HepG2 (cell line): ENCODE measurements around the gene FRK. TPM values are rescaled to one million over a fixed set of nuclear protein-coding genes. Genes with fewer than 3 reads are reported as not detected.

Source experiments
- ATAC-seq: fragments of 200-7000 bp; cut with Tn5 transposase; 3 replicates; pipeline ENCODE4 v1.9.1; 2020; ENCODE audit warnings: mild to moderate bottlenecking, moderate library complexity
- BruUV-seq: library from RNA; stranded (reverse); fragments of 400-500 nt; replicated peaks from 2 replicates; lab custom pipeline; 2021; lab: Mats Ljungman, UMichigan
- CTCF ChIA-PET: fragments of 300-600 bp; formaldehyde crosslinking; extraction: SDS; loops from one replicate; lab custom pipeline; 2021; ENCODE audit warnings: low total read pairs, inconsistent platforms, low intra/inter-chr PET ratio; lab: Yijun Ruan, JAX
- POLR2A ChIA-PET: fragments of 350-600 bp; sonication (Branson Sonifier 250); formaldehyde crosslinking; loops from one replicate; lab custom pipeline; 2020; ENCODE audit warnings: antibody characterized with exemption, inconsistent platforms; lab: Yijun Ruan, JAX
- DNase-seq: peaks from one replicate; pipeline ENCODE4 v3.0.0-alpha.2; 2015; ENCODE audit warnings: low spot score
- FAIRE-seq: peaks from 3 replicates; lab custom pipeline; 2011; peaks lifted over from hg19 to GRCh38; lab: Jason Lieb, UNC
- H2AFZ ChIP-seq: one replicate; pipeline ENCODE4 v1.6.1; 2011; ENCODE audit warnings: low read length, inconsistent platforms
- H3K27ac ChIP-seq: fragments of 300-600 bp; 3 replicates; pipeline ENCODE4 v1.8.0; 2011; ENCODE audit warnings: mixed run types, mild to moderate bottlenecking, mixed read lengths, low read length, inconsistent platforms; ENCODE audit not compliant: insufficient read depth; ENCODE audit errors: extremely low read length
- H3K27me3 ChIP-seq, 2 experiments: fragments of 200-600 bp in 1 of 2; 2 replicates in 1 of 2; 3 replicates in 1 of 2; pipeline versions ENCODE4 v1.6.0 to v1.8.0; 2011; ENCODE audit warnings: low read length in 2 of 2, mild to moderate bottlenecking in 2 of 2, moderate library complexity in 2 of 2, inconsistent platforms in 1 of 2; ENCODE audit not compliant: insufficient read depth in 2 of 2, control insufficient read depth in 1 of 2
- H3K36me3 ChIP-seq, 2 experiments: fragments of 200-600 bp in 1 of 2; replicated peaks in 1 of 2; 2 replicates in 1 of 2; 3 replicates in 1 of 2; pipeline versions ENCODE4 v1.5.1 to v1.8.0; 2011; ENCODE audit warnings: low read length in 2 of 2, inconsistent platforms in 1 of 2; ENCODE audit not compliant: insufficient read depth in 2 of 2, control insufficient read depth in 1 of 2
- H3K4me1 ChIP-seq: 2 replicates; pipeline ENCODE4 v1.5.1; 2012; ENCODE audit warnings: low read length, inconsistent platforms; ENCODE audit not compliant: insufficient read depth
- H3K4me2 ChIP-seq: 2 replicates; pipeline ENCODE4 v1.6.0; 2011; ENCODE audit warnings: low read depth, low read length, inconsistent platforms
- H3K4me3 ChIP-seq, 3 experiments: fragments of 200-600 bp in 1 of 3; sonication (generic), shearing (Covaris generic) in 1 of 3; replicated peaks in 1 of 3; 2 replicates each; pipeline ENCODE4 v1.5.1; 2011 to 2016; ENCODE audit warnings: low read length in 3 of 3, inconsistent platforms in 2 of 3, low read depth in 2 of 3, mild to moderate bottlenecking in 2 of 3, control low read depth in 1 of 3, mixed read lengths in 1 of 3; ENCODE audit not compliant: insufficient read depth in 1 of 3
- H3K79me2 ChIP-seq: one replicate; pipeline ENCODE4 v1.6.1; 2011; ENCODE audit warnings: low read length, inconsistent platforms; ENCODE audit not compliant: insufficient read depth
- H3K9ac ChIP-seq: 2 replicates; pipeline ENCODE4 v1.6.0; 2011; ENCODE audit warnings: mild to moderate bottlenecking, low read depth, low read length, inconsistent platforms; ENCODE audit not compliant: insufficient read depth
- H3K9me3 ChIP-seq: 2 replicates; pipeline ENCODE4 v1.5.1; 2012; ENCODE audit warnings: mild to moderate bottlenecking, low read length
- H4K20me1 ChIP-seq: 2 replicates; pipeline ENCODE4 v1.6.0; 2011; ENCODE audit warnings: inconsistent platforms, mild to moderate bottlenecking, low read length, moderate library complexity; ENCODE audit not compliant: insufficient read depth
- ARID4A ChIP-seq: sonication (generic); formaldehyde crosslinking; IDR thresholded peaks from 2 replicates; pipeline ENCODE4 v1.5.0; 2020; ENCODE audit warnings: mild to moderate bottlenecking, missing genetic modification reagents, borderline replicate concordance
- HNF4G ChIP-seq, 2 experiments: sonication (generic) in 1 of 2; formaldehyde crosslinking in 1 of 2; IDR thresholded peaks; 2 replicates each; pipeline versions ENCODE4 v1.4.0 to v1.6.1; 2011 to 2020; ENCODE audit warnings: borderline replicate concordance in 2 of 2, low read depth in 2 of 2, mild to moderate bottlenecking in 2 of 2, low read length in 1 of 2, missing genetic modification reagents in 1 of 2, moderate library complexity in 1 of 2
- KLF13 ChIP-seq: sonication (generic); formaldehyde crosslinking; IDR thresholded peaks from 2 replicates; pipeline ENCODE4 v1.4.0; 2020; ENCODE audit warnings: mild to moderate bottlenecking, missing genetic modification reagents
- KMT2B ChIP-seq: IDR thresholded peaks from 2 replicates; pipeline ENCODE4 v1.6.1; 2016; ENCODE audit warnings: missing genetic modification reagents, missing compliant biosample characterization
- NFE2 ChIP-seq: sonication (generic); formaldehyde crosslinking; IDR thresholded peaks from 2 replicates; pipeline ENCODE4 v1.4.0; 2020; ENCODE audit warnings: missing genetic modification reagents
- POLR2AphosphoS2 ChIP-seq: IDR thresholded peaks from 2 replicates; pipeline ENCODE4 v1.6.1; 2011; ENCODE audit warnings: low read depth, low read length, improper control_type of control experiment
- SOX13 ChIP-seq, 3 experiments: fragments of 450-650 bp in 1 of 3; sonication (generic) in 1 of 3; formaldehyde crosslinking in 1 of 3; IDR thresholded peaks in 2 of 3; conservative IDR thresholded peaks in 1 of 3; 2 replicates each; pipeline versions ENCODE4 v1.5.0 to v1.6.1; 2016 to 2020; ENCODE audit warnings: antibody characterized with exemption in 1 of 3, mild to moderate bottlenecking in 1 of 3, missing compliant biosample characterization in 1 of 3, missing genetic modification reagents in 1 of 3, moderate library complexity in 1 of 3
- SOX6 ChIP-seq, 2 experiments: fragments of 450-650 bp in 1 of 2; sonication (generic) in 1 of 2; formaldehyde crosslinking in 1 of 2; IDR thresholded peaks; 2 replicates each; pipeline versions ENCODE4 v1.4.0 to v1.6.1; 2017 to 2020; ENCODE audit warnings: antibody characterized with exemption in 1 of 2, mild to moderate bottlenecking in 1 of 2, missing genetic modification reagents in 1 of 2
- SP5 ChIP-seq: IDR thresholded peaks from 2 replicates; pipeline ENCODE4 v1.6.1; 2016; ENCODE audit warnings: low read depth, borderline replicate concordance
- TRIM24 ChIP-seq: sonication (generic); formaldehyde crosslinking; IDR thresholded peaks from 2 replicates; pipeline ENCODE4 v1.8.0; 2022; ENCODE audit warnings: mild to moderate bottlenecking, missing genetic modification reagents
- ZNF33B ChIP-seq: sonication (generic); formaldehyde crosslinking; IDR thresholded peaks from 2 replicates; pipeline ENCODE4 v1.5.1; 2020; ENCODE audit warnings: mild to moderate bottlenecking, missing genetic modification reagents
- ZNF383 ChIP-seq: sonication (generic); formaldehyde crosslinking; IDR thresholded peaks from 2 replicates; pipeline ENCODE4 v1.4.0; 2020; ENCODE audit warnings: missing genetic modification reagents, mild to moderate bottlenecking, borderline replicate concordance
- WGBS: methylation state at CpG from one replicate; pipeline ENCODE4 v1.1.6; 2017; ENCODE audit warnings: low lambda C conversion rate; 5-methylcytosine and 5-hydroxymethylcytosine counted together
- in situ Hi-C: cut with HindIII; loops from 2 replicates; pipeline ENCODE4 v1.10.0; 2017; ENCODE audit warnings: low pct_unique_long_range_greater_than_20kb; ENCODE audit not compliant: extremely low pct_ligation_motif_present
- intact Hi-C: fragments of 100-400 bp; cut with micrococcal nuclease; formaldehyde crosslinking; loops from one replicate; pipeline ENCODE4 v1.10.0; 2022; ENCODE audit not compliant: unreplicated experiment
- polyA plus RNA-seq, 8 experiments: library from polyadenylated mRNA; depleted of rRNA in 3 of 8; stranded (reverse) in 7 of 8; unstranded in 1 of 8; fragments of >200 nt; fragmentation: Illumina TruSeq in 4 of 8; extraction: Trizol in 4 of 8; gene quantifications; 2 replicates each; pipeline versions ENCODE4 v1.2.1 to v1.2.3, GENCODE V29; 2011 to 2016; ENCODE audit warnings: low read depth in 4 of 8, missing spikeins in 1 of 8, mixed read lengths in 1 of 8; ENCODE audit not compliant: insufficient read depth in 1 of 8
- total RNA-seq, 5 experiments: library from RNA; depleted of rRNA; stranded (reverse); fragments of >200 nt; fragmentation: Illumina TruSeq; extraction: Trizol; gene quantifications; 2 replicates each; pipeline ENCODE4 v1.2.3, GENCODE V29; 2016; ENCODE audit warnings: low read depth in 1 of 5
- TF ChIP-seq, protein P1 (sequence below): sonication (generic); formaldehyde crosslinking; IDR thresholded peaks from 2 replicates; pipeline ENCODE4 v1.5.0; 2020; ENCODE audit warnings: missing genetic modification reagents
- TF ChIP-seq, protein P2 (sequence below): sonication (generic); formaldehyde crosslinking; IDR thresholded peaks from 2 replicates; pipeline ENCODE4 v1.8.0; 2022; ENCODE audit warnings: missing genetic modification reagents, mild to moderate bottlenecking, moderate library complexity, borderline replicate concordance

Gene FRK
- total and polyA plus RNA-seq, 2 of the 13 experiments (the other 11 are each of a cell fraction or from before 2014, with no cell fraction given): 1.3 to 2.9 TPM

- TF ChIP-seq, protein P1, sequence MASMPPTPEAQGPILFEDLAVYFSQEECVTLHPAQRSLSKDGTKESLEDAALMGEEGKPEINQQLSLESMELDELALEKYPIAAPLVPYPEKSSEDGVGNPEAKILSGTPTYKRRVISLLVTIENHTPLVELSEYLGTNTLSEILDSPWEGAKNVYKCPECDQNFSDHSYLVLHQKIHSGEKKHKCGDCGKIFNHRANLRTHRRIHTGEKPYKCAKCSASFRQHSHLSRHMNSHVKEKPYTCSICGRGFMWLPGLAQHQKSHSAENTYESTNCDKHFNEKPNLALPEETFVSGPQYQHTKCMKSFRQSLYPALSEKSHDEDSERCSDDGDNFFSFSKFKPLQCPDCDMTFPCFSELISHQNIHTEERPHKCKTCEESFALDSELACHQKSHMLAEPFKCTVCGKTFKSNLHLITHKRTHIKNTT: no peak
- TF ChIP-seq ZNF33B (CRISPR knock-in tag): peak; percentile 35; the same call in 1 of the 2 replicates
- TF ChIP-seq NFE2 (CRISPR knock-in tag): no peak
- TF ChIP-seq TRIM24 (CRISPR knock-in tag): no peak
- no peak for TF ChIP-seq SOX6 (IDR thresholded peaks at IDR 0.05)
- TF ChIP-seq SOX6 (CRISPR knock-in tag; IDR thresholded peaks at IDR 0.05): peak; percentile 30; the same call in 1 of the 2 replicates
- TF ChIP-seq, protein P2, sequence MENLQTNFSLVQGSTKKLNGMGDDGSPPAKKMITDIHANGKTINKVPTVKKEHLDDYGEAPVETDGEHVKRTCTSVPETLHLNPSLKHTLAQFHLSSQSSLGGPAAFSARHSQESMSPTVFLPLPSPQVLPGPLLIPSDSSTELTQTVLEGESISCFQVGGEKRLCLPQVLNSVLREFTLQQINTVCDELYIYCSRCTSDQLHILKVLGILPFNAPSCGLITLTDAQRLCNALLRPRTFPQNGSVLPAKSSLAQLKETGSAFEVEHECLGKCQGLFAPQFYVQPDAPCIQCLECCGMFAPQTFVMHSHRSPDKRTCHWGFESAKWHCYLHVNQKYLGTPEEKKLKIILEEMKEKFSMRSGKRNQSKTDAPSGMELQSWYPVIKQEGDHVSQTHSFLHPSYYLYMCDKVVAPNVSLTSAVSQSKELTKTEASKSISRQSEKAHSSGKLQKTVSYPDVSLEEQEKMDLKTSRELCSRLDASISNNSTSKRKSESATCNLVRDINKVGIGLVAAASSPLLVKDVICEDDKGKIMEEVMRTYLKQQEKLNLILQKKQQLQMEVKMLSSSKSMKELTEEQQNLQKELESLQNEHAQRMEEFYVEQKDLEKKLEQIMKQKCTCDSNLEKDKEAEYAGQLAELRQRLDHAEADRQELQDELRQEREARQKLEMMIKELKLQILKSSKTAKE (CRISPR knock-in tag): no peak
Measured at GRCh38 chr6:115947966-115948541, 112.6 kb downstream of the FRK start (continued).

DNA sequence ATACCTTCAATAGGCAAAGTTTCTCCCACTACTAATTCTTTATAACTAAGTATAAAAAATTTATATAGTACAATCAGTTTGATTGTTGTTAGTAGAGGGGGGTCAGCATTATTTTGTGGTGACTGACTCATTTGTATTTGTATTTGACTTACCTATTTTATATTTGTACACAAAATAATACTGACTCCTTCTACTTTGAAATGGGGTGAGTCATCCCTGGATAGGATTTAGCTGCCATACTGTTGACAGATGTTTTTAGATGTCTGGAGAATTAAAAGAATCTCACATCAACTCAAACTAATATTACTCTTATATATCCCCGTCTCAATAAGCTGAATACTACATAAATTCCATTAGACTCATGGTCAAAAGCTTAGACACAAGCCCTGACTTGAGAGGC, 114.9 kb downstream of the FRK start:
- intact Hi-C loops: no loop called here
- no peak for ATAC-seq
- TF ChIP-seq KLF13 (CRISPR knock-in tag): no peak
- TF ChIP-seq ZNF383 (CRISPR knock-in tag): no peak
- no peak for TF ChIP-seq SOX13 (IDR thresholded peaks at IDR 0.05)
- TF ChIP-seq SOX13 (CRISPR knock-in tag; conservative IDR thresholded peaks at IDR 0.05 in 1 of 2, IDR thresholded peaks at IDR 0.05 in 1 of 2): no peak
- no peak for TF ChIP-seq KMT2B (CRISPR knock-in tag)
- TF ChIP-seq ARID4A (CRISPR knock-in tag): no peak
- TF ChIP-seq HNF4G (IDR thresholded peaks at IDR 0.05; ENCODE audit: borderline replicate concordance, low read depth, low read length): no peak
- TF ChIP-seq HNF4G (CRISPR knock-in tag; IDR thresholded peaks at IDR 0.05; ENCODE audit: borderline replicate concordance, low read depth): no peak
- TF ChIP-seq SP5: no peak
- TF ChIP-seq POLR2AphosphoS2: no peak

More for the DNA sequence above, 114.9 kb downstream of the FRK start:
- Histone ChIP-seq H3K9ac (no peak overlapping the region), H3K27ac (no peak overlapping the region), H3K36me3 (peaks cover 0 to 2% of the 10 kb centered on the region in 2 experiments; a peak in 1 of 5 replicates), H3K4me2 (no peak overlapping the region), H3K27me3 (no peaks in the 10 kb centered on the region), H3K9me3 (no peaks in the 10 kb centered on the region), H4K20me1 (no peaks in the 10 kb centered on the region), H3K4me3 (no peak overlapping the region), H2AFZ (no peak overlapping the region), H3K4me1 (peaks cover 11% of the 10 kb centered on the region), H3K79me2 (no peaks in the 10 kb centered on the region)
- BruUV-seq: no TSS peak
- WGBS: 88% methylated on average over 1 of the region's 1 CpG
- CTCF ChIA-PET: no interaction called here
- FAIRE-seq: no peak
- POLR2A ChIA-PET: no interaction called here
- no peak for DNase-seq
- in situ Hi-C loops: no loop called here
